Measurements from ENCODE around the gene EFNA4.

DNA sequence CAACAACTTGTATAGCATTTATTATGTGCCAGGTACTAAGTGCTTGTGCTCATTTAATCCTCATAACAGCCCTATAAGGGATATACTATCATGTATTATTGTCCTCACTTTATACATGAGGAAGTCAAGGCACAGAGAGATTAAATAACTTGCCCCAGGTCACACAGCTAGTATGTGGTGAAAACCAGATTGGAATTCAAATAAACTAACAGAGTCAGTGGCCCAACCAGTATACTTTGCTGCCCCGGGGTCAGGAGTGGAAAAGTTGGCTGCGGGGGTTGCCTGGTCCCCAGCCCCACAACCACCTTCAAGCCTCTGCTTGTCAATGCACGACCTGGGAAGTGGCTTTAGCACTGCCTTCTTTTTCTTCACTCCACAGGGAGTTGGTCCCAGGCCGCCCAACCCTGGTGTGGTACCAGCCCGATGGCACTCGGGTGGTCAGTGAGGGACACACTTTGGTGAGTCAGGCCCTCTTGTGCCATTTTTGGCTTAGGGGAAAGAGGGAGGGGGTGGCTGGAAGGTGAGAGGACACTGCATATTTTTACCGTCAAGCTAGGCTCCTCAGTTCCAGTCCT, 9.9 kb upstream of the EFNA4 start:
- TF ChIP-seq ZFX (IDR thresholded peaks at IDR 0.05) = no peak
- no peak for TF ChIP-seq CTCF (conservative IDR thresholded peaks at IDR 0.05)
